GM10847 (cell line): ENCODE data around the gene KCNAB2.

Experiments
- POLR2A ChIP-seq: IDR thresholded peaks from 2 replicates; pipeline ENCODE4 v1.6.1; 2011; ENCODE audit not compliant: insufficient read length; ENCODE audit errors: extremely low read depth

Gene KCNAB2

GRCh38 chr1:6093071-6093470 lies 47.4 kb downstream of the KCNAB2 start:
- TF ChIP-seq POLR2A = no peak

GRCh38 chr1:6093611-6094010 lies 47.9 kb downstream of the KCNAB2 start:
- no peak for TF ChIP-seq POLR2A

- no peak for TF ChIP-seq POLR2A
Measured at GRCh38 chr1:6094246-6094645, 48.6 kb downstream of the KCNAB2 start.

GRCh38 chr1:6094801-6095505 lies 49.3 kb downstream of the KCNAB2 start:
- TF ChIP-seq POLR2A = no peak

GRCh38 chr1:6095511-6096242 lies 50.0 kb downstream of the KCNAB2 start:
- TF ChIP-seq POLR2A = no peak

GRCh38 chr1:6096243-6097116 lies 50.8 kb downstream of the KCNAB2 start:
- TF ChIP-seq POLR2A = no peak

- TF ChIP-seq POLR2A = no peak
Measured at GRCh38 chr1:6097117-6097595, 51.5 kb downstream of the KCNAB2 start.

- TF ChIP-seq POLR2A = no peak
Measured at GRCh38 chr1:6097824-6098223, 52.1 kb downstream of the KCNAB2 start.

GRCh38 chr1:6098303-6099215 lies 52.9 kb downstream of the KCNAB2 start:
- no peak for TF ChIP-seq POLR2A

GRCh38 chr1:6099297-6099696 lies 53.6 kb downstream of the KCNAB2 start:
- no peak for TF ChIP-seq POLR2A

- TF ChIP-seq POLR2A = no peak
Measured at GRCh38 chr1:6099787-6100765, 54.4 kb downstream of the KCNAB2 start.

GRCh38 chr1:6100861-6101783 lies 55.4 kb downstream of the KCNAB2 start:
- no peak for TF ChIP-seq POLR2A
